SIG-M5 (cell line): ENCODE data around the gene BBLN.

Experiments used
- DNase-seq: peaks from one replicate; lab custom pipeline; 2025; lab: John Stamatoyannopoulos, UW

The BBLN gene

GRCh38 chr9:128145536-128145935 is 14.5 kb upstream of the BBLN start:
- no peak for DNase-seq

DNA sequence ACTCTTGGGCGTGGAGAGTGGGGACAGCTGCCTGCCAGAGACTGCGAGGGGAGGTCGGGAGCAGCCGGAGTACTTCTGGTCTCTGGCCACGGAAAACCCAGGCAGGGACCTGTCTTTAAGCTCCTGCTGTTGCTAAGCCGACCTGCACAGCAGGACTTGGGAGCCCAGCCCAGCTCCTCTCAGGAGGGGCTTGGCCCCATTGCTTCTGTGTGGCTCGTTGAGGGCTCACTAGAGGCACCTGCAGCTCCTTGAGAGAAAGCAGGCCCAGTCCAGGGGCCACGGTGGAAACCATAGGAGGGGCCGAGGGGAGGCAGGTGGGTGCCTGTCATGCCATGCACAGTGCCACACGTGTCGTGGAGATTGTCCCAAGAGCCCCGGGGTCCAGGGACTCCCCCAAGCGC is 14.1 kb upstream of the BBLN start:
- no peak for DNase-seq

DNA sequence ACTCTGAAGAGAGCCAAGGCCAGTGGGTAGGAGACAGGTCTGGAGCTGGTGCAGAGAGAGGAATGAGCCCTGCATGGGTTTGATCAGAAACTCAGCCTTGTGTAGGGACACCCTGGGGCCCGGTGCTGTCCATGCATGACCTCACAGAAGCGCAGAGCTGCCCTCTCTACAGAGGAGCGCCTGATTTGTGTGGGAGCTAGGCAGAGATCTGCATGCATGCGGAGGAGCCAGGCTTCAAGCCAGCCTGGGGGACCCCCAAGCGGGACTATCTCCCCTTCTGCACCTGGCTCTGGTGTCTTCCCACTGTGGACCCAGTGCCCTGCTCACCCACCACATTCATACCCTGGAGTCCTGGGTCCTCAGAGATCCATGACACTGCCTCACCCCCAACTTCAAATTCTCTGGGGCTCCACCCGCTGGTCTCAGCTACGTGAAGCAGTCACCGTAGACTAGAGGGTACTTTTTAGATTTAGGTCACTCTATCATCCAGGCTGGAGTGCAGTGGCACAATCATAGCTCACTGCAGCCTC is 13.4 kb upstream of the BBLN start:
- DNase-seq, result no peak

DNA sequence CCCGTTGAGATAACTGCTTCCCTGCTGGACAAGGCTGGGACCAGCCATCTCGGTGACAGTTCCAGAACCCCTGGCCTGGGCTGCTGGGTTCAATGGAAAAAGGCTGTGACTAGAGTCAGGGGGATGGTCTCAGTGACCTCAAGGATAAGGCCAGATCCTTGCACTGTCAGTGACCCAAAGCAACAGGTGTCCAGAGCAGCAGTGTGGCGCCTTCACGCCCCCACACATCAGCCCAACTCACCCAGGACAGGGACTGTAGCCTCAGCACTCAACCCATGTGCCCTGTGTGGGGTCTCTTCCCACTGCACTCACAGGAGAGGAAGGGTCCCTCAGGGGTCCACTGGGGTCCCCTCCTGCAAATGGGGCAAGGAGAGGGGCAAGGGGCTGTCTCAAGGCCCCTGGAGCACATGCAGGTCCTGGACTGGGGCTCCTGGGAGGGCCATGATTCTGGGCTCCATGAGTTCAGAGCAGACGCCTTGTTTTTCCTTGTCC is 11.5 kb upstream of the BBLN start:
- no peak for DNase-seq

DNA sequence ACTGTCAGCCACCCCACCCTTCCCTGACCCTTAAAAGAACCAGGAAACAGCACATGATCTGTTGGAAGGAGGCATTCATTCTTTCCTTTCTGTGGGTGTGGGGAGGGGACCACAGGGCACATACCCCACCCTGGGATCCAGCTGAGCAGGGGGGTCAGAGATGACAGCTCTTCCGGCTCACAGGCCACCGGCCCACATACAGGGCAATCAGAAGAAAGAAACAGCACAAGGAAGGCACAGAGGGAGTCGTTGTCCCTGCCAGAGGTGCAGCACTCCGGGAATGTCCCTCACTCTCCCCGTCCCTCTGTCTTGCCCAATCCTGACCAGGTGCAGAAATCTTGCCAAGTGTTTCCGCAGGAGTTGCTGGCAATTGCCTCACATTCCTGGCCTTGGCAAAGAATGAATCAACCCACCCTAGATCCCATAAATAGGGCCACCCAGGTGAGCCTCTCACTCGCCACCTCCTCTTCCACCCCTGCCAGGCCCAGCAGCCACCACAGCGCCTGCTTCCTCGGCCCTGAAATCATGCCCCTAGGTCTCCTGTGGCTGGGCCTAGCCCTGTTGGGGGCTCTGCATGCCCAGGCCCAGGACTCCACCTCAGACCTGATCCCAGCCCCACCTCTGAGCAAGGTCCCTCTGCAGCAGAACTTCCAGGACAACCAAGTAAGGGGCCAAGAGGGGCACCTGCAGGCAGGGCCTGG is 10.9 kb upstream of the BBLN start, which contains the start of gene LCN2:
Gene LCN2, plus strand, starts transcription at position 453 of the 701 bp plus-strand sequence. Its CDS starts 73 bp downstream, at position 526.
- no peak for DNase-seq

- no peak for DNase-seq
Observed at GRCh38 chr9:128149951-128150593, 10.0 kb upstream of the BBLN start.

GRCh38 chr9:128150594-128151308 is 9.3 kb upstream of the BBLN start:
- no peak for DNase-seq

- no peak for DNase-seq
Observed at GRCh38 chr9:128151309-128152132, 8.5 kb upstream of the BBLN start.

GRCh38 chr9:128152133-128153059 is 7.7 kb upstream of the BBLN start:
- DNase-seq, result no peak

GRCh38 chr9:128153060-128153946 is 6.8 kb upstream of the BBLN start:
- no peak for DNase-seq

GRCh38 chr9:128153947-128154695 is 5.9 kb upstream of the BBLN start:
- no peak for DNase-seq

DNA sequence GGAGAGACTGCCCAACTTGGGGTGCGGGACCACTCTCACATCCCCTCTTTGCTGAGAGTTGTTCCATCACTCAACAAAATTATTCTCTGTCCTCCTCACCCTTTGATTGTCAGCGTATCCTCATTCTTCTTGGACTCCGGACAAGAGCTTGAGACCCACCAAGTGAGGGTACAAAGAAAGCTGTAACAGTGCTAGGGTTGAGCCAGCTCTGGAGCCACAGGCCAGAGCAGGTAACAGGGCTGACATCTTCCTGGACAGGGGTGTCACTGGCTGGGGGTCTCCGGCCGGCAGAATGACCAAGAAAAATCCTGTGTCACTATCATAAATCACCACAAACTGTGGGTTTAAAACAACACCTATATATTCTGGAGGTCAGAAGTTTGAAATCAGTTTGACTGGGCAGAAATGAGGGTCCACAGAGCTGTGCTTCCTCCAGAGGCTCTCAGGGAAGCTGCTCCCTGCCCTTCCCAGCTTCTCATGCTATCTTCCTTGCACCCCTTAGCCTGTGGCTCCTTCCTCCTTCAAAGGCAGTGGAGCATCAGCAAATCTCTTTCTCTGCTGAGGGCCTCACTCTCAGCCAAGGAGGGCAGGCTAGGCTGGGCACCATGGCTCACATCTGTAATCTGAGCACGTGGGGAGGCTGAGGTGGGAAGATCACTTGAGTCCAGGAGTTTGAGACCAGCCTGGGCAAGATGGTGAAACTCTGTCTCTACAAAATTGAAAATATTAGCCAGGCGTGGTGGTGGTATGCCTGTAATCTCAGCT is 4.1 kb upstream of the BBLN start:
- no peak for DNase-seq

DNA sequence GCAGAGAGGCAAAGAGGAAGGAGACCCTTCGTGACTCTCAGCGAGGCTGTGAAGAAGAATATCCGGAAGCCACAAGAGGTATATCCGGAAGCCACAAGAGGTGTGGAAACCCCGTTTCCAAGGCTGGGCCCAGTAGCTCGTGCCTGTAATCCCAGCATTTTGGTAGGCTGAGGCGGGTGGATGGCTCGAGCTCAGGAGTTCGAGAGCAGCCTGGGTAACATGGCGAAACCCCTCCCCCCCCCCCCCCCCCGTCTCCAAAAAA is 612 bp upstream of the BBLN start:
- no peak for DNase-seq

DNA sequence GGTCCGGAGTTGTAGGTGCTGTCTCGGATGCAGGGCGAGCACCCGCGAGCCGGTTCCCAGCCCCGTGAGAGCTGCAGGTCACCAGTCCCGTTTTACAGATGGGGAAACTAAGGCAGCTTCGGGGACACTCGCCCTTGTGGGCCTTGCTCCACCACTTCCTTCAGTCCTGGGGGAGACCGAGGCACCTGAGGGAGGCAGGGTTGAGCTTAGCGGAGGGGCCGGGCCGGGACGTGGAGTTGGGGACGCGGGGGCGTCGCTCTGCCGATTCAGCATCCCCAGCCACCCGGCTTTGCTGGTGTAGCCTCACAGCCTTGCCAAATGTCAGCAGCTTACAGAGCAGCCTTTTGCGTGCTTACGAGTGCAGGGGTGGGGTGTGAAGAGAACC is 530 bp downstream of the BBLN start:
- no peak for DNase-seq

DNA sequence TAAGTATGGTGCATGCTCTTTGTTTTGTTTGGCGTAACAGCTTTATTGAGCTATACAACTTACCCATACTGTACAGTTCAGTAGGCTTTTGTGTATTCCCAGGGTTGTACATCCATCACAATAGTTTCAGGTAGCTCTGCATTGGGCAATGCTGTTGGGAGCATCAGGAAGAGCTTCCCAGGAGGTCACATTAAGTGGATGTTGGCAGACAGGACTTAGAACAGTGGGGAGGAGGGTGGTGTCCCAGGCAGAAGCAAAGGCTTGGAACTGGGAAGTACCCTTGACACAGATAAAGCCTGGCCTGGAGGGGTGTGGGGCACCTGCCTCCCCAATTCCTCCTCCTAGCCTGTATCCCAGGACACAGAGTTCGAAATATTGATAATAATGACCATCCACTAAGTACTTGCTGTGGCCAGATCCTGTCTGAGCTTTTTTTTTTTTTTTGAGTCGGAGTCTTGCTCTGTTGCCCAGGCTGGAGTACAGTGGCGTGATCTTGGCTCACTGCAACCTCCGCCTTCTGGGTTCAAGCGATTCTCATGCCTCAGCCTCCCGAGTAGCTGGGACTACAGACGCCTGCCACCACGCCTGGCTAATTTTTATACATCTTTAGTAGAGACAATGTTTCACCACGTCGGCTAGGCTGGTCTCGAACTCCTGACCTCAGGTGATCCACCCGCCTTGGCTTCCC is 1.3 kb downstream of the BBLN start:
- DNase-seq, result no peak

GRCh38 chr9:128162215-128163026 is 2.4 kb downstream of the BBLN start:
- no peak for DNase-seq

GRCh38 chr9:128163027-128163515 is 3.0 kb downstream of the BBLN start:
- no peak for DNase-seq
